ENCODE measurements around the gene DCTN2. TPM values are rescaled to one million over a fixed set of nuclear protein-coding genes. Genes with fewer than 3 reads are reported as not detected.

Gene DCTN2
- polyA plus RNA-seq, 6 donors from 2014 or later = 65.6 to 87.3 (median 71.2) TPM

- H3K27me3 Mint-ChIP-seq = no peaks in the 10 kb centered on the region
- no peaks in the 10 kb centered on the region for H3K36me3 Mint-ChIP-seq
- peaks cover 28 to 35% (median 33%) of the 10 kb centered on the region in 3 donors for H3K4me1 Mint-ChIP-seq
- peak overlapping the region in 2 of 6 donors; percentile 83 to 85 for H3K27ac Mint-ChIP-seq
- DNase-seq (no peak), ATAC-seq (ENCODE audit: low read depth in 2 of 2) (no peak)
- no peak overlapping the region for H3K4me3 Mint-ChIP-seq
- no peaks in the 10 kb centered on the region for H3K9me3 Mint-ChIP-seq
Measured at GRCh38 chr12:57526477-57527126, 20.4 kb downstream of the DCTN2 start.

GRCh38 chr12:57525615-57526383 lies 21.2 kb downstream of the DCTN2 start:
- Mint-ChIP-seq H3K27ac (peak overlapping the region in 3 of 6 donors; percentile 47 to 85 (median 74)), H3K36me3 (no peaks in the 10 kb centered on the region), H3K9me3 (no peaks in the 10 kb centered on the region), H3K4me3 (peak overlapping the region in 4 of 8 donors; percentile 53 to 96 (median 73)), H3K27me3 (no peaks in the 10 kb centered on the region), H3K4me1 (peaks cover 32 to 43% (median 36%) of the 10 kb centered on the region in 3 donors)
- no peak for ATAC-seq (ENCODE audit: low read depth in 2 of 2)
- DNase-seq = no peak

GRCh38 chr12:57524814-57525614 lies 22.0 kb downstream of the DCTN2 start:
- Mint-ChIP-seq H3K9me3 (no peaks in the 10 kb centered on the region), H3K4me3 (peak overlapping the region in 7 of 8 donors; percentile 53 to 97 (median 92)), H3K27me3 (no peaks in the 10 kb centered on the region), H3K36me3 (no peaks in the 10 kb centered on the region), H3K4me1 (peaks cover 39 to 46% (median 41%) of the 10 kb centered on the region in 3 donors), H3K27ac (peak overlapping the region in 4 of 6 donors; percentile 7 to 100 (median 73))
- DNase-seq (no peak), ATAC-seq (ENCODE audit: low read depth in 2 of 2) (no peak)

GRCh38 chr12:57523706-57524614 lies 23.0 kb downstream of the DCTN2 start:
- Mint-ChIP-seq H3K4me1 (peaks cover 40 to 54% (median 50%) of the 10 kb centered on the region in 3 donors), H3K4me3 (peak overlapping the region; percentile 90 to 97 (median 96)), H3K36me3 (no peaks in the 10 kb centered on the region), H3K27ac (peak overlapping the region; percentile 83 to 100 (median 94)), H3K9me3 (no peaks in the 10 kb centered on the region), H3K27me3 (no peaks in the 10 kb centered on the region)
- DNase-seq = no peak
- no peak for ATAC-seq (ENCODE audit: low read depth in 2 of 2)

- peak overlapping the region; percentile 90 to 97 (median 96) for H3K4me3 Mint-ChIP-seq
- peaks cover 49 to 63% (median 59%) of the 10 kb centered on the region in 3 donors for H3K4me1 Mint-ChIP-seq
- DNase-seq = no peak
- ATAC-seq (ENCODE audit: low read depth in 2 of 2) = peak; percentile 1 to 2
- H3K27ac Mint-ChIP-seq = peak overlapping the region; percentile 54 to 100 (median 94)
- H3K9me3 Mint-ChIP-seq = no peaks in the 10 kb centered on the region
- H3K36me3 Mint-ChIP-seq = no peaks in the 10 kb centered on the region
- no peaks in the 10 kb centered on the region for H3K27me3 Mint-ChIP-seq
Measured at GRCh38 chr12:57522887-57523705, 23.9 kb downstream of the DCTN2 start.

- ATAC-seq (ENCODE audit: low read depth in 2 of 2) (peak; percentile 32 to 38), DNase-seq (peak; percentile 94)
- Mint-ChIP-seq H3K27me3 (no peaks in the 10 kb centered on the region), H3K4me3 (peak within 1 kb of the TSS; percentile 93 to 99 (median 98)), H3K27ac (peak within 1 kb of the TSS; percentile 99 to 100 (median 100)), H3K9me3 (no peaks in the 10 kb centered on the region), H3K4me1 (peaks cover 49 to 67% (median 67%) of the 10 kb centered on the region in 3 donors), H3K36me3 (peaks cover 0 to 4% of the 10 kb centered on the region in 2 donors)
Measured at GRCh38 chr12:57522011-57522886, 24.7 kb downstream of the DCTN2 start, which contains the start of gene MBD6. Gene MBD6, plus strand, starts transcription at chr12:57522824. Its CDS starts 1,480 bp downstream, at chr12:57524304.

- DNase-seq (no peak), ATAC-seq (ENCODE audit: low read depth in 2 of 2) (no peak)
- Mint-ChIP-seq H3K4me1 (peaks cover 49 to 67% (median 65%) of the 10 kb centered on the region in 3 donors), H3K36me3 (peaks cover 0 to 9% of the 10 kb centered on the region in 2 donors), H3K27ac (peak overlapping the region; percentile 99 to 100 (median 100)), H3K27me3 (no peaks in the 10 kb centered on the region), H3K9me3 (no peaks in the 10 kb centered on the region), H3K4me3 (peak overlapping the region; percentile 93 to 99 (median 98))
Measured at GRCh38 chr12:57521525-57522010, 25.4 kb downstream of the DCTN2 start.

- no peaks in the 10 kb centered on the region for H3K9me3 Mint-ChIP-seq
- peaks cover 0 to 9% of the 10 kb centered on the region in 2 donors for H3K36me3 Mint-ChIP-seq
- ATAC-seq (ENCODE audit: low read depth in 2 of 2) (peak; percentile 71 to 73), DNase-seq (peak; percentile 100)
- H3K4me3 Mint-ChIP-seq = peak within 1 kb of the TSS; percentile 93 to 100 (median 99)
- peak within 1 kb of the TSS; percentile 99 to 100 (median 100) for H3K27ac Mint-ChIP-seq
- peaks cover 43 to 64% (median 63%) of the 10 kb centered on the region in 3 donors for H3K4me1 Mint-ChIP-seq
- no peaks in the 10 kb centered on the region for H3K27me3 Mint-ChIP-seq
Measured at GRCh38 chr12:57520053-57520818, 26.8 kb downstream of the DCTN2 start, which contains the start of gene DDIT3. Gene DDIT3, minus strand, starts transcription at chr12:57520514. Its CDS starts 3,108 bp downstream, at chr12:57517406.

- H3K4me3 Mint-ChIP-seq = peak overlapping the region; percentile 93 to 100 (median 99)
- H3K9me3 Mint-ChIP-seq = no peaks in the 10 kb centered on the region
- peaks cover 43 to 59% (median 59%) of the 10 kb centered on the region in 3 donors for H3K4me1 Mint-ChIP-seq
- H3K27me3 Mint-ChIP-seq = no peaks in the 10 kb centered on the region
- H3K27ac Mint-ChIP-seq = peak overlapping the region; percentile 99 to 100 (median 100)
- H3K36me3 Mint-ChIP-seq = peaks cover 0 to 9% of the 10 kb centered on the region in 2 donors
- DNase-seq (no peak), ATAC-seq (ENCODE audit: low read depth in 2 of 2) (no peak)
Measured at GRCh38 chr12:57519796-57520052, 27.3 kb downstream of the DCTN2 start.

All from naive B cell (primary cell).